ENCODE results near the gene CCDC141. TPM values are rescaled to one million over a fixed set of nuclear protein-coding genes. Genes with fewer than 3 reads are reported as not detected.

CCDC141 gene
- total RNA-seq, 2 donors from 2014 or later, result 118 to 142 TPM

DNA sequence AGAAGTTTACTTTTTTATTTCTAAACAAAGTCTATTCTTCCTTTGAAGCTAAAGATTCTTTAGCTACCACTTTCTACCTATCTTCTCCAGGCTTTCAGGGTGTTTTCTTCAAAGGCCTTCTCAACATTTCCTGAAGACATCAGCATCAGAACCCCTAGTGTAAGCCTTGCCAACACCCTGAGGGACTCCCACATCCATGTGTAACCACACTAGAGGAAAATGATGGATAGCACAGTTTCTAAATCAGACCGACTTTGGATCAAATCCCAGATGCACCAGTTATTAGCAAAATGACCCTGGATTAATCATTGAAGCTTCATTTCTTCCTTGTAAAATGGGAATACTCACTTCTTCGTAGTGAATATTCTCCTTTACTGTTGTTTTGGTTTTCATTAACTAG lies 238.0 kb downstream of the CCDC141 start:
- Histone ChIP-seq H3K27me3 (ENCODE audit: control insufficient read depth, insufficient read depth, low read length, poor library complexity, severe bottlenecking) (no peaks in the 10 kb centered on the region), H3K27ac (ENCODE audit: low read depth, low read length) (no peak overlapping the region), H3K36me3 (ENCODE audit: control insufficient read depth, insufficient read depth, low read length) (peaks cover 83% of the 10 kb centered on the region), H3K4me1 (ENCODE audit: control insufficient read depth, insufficient read depth, low read length) (no peaks in the 10 kb centered on the region), H3K4me3 (ENCODE audit: low read length) (no peak overlapping the region), H3K9ac (ENCODE audit: extremely low read depth, low read length, poor library complexity, severe bottlenecking) (no peak overlapping the region), H3K9me3 (ENCODE audit: control insufficient read depth, low read length) (no peaks in the 10 kb centered on the region)
- Mint-ChIP-seq H3K36me3 (ENCODE audit: low read depth) (peaks cover 43% of the 10 kb centered on the region), H3K4me1 (no peaks in the 10 kb centered on the region), H3K27ac (no peak overlapping the region), H3K9me3 (no peaks in the 10 kb centered on the region), H3K27me3 (ENCODE audit: insufficient read depth) (no peaks in the 10 kb centered on the region), H3K4me3 (no peak overlapping the region)
- 93 to 100% methylated on average over 1 to 2 of the region's 2 CpGs for WGBS, 2 experiments (ENCODE audit: insufficient coverage in 1 of 2, insufficient read length in 1 of 2)
- no peak for DNase-seq
- TF ChIP-seq, protein P1, sequence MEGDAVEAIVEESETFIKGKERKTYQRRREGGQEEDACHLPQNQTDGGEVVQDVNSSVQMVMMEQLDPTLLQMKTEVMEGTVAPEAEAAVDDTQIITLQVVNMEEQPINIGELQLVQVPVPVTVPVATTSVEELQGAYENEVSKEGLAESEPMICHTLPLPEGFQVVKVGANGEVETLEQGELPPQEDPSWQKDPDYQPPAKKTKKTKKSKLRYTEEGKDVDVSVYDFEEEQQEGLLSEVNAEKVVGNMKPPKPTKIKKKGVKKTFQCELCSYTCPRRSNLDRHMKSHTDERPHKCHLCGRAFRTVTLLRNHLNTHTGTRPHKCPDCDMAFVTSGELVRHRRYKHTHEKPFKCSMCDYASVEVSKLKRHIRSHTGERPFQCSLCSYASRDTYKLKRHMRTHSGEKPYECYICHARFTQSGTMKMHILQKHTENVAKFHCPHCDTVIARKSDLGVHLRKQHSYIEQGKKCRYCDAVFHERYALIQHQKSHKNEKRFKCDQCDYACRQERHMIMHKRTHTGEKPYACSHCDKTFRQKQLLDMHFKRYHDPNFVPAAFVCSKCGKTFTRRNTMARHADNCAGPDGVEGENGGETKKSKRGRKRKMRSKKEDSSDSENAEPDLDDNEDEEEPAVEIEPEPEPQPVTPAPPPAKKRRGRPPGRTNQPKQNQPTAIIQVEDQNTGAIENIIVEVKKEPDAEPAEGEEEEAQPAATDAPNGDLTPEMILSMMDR (conservative IDR thresholded peaks at IDR 0.05), result no peak

DNA sequence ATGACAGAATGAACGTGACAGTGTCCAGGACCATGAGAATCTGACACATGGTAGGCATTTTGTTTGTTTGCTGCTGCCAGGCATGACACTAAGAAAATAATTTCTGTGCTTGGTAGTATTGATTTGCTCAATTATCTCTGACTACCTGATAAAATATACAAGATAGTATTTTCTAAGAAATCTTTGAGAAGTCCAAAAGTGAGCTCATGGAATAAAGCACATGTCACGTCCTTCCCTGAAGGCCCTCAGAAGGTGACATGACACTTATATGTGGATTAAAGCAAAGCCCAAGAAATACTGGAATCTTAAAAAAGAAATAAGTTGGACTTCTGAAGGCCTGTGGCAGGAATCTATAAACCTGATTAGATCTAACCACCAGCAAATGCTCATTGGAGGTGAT lies 238.9 kb downstream of the CCDC141 start:
- no peak for DNase-seq
- H3K4me1 ChIP-seq (ENCODE audit: control insufficient read depth, insufficient read depth, low read length), result no peaks in the 10 kb centered on the region
- Mint-ChIP-seq H3K4me3 (no peak overlapping the region), H3K27me3 (ENCODE audit: insufficient read depth) (no peaks in the 10 kb centered on the region), H3K36me3 (ENCODE audit: low read depth) (peaks cover 37% of the 10 kb centered on the region), H3K9me3 (no peaks in the 10 kb centered on the region), H3K4me1 (no peaks in the 10 kb centered on the region), H3K27ac (no peak overlapping the region)
- H3K9me3 ChIP-seq (ENCODE audit: control insufficient read depth, low read length), result no peaks in the 10 kb centered on the region
- TF ChIP-seq, protein P1 (conservative IDR thresholded peaks at IDR 0.05), result no peak
- no peak overlapping the region for H3K27ac ChIP-seq (ENCODE audit: low read depth, low read length)
- 93% methylated on average over 2 of the region's 2 CpGs for WGBS, 2 experiments (ENCODE audit: insufficient coverage in 1 of 2, insufficient read length in 1 of 2)
- no peak overlapping the region for H3K4me3 ChIP-seq (ENCODE audit: low read length)
- no peak overlapping the region for H3K9ac ChIP-seq (ENCODE audit: extremely low read depth, low read length, poor library complexity, severe bottlenecking)
- peaks cover 79% of the 10 kb centered on the region for H3K36me3 ChIP-seq (ENCODE audit: control insufficient read depth, insufficient read depth, low read length)
- H3K27me3 ChIP-seq (ENCODE audit: control insufficient read depth, insufficient read depth, low read length, poor library complexity, severe bottlenecking), result no peaks in the 10 kb centered on the region

DNA sequence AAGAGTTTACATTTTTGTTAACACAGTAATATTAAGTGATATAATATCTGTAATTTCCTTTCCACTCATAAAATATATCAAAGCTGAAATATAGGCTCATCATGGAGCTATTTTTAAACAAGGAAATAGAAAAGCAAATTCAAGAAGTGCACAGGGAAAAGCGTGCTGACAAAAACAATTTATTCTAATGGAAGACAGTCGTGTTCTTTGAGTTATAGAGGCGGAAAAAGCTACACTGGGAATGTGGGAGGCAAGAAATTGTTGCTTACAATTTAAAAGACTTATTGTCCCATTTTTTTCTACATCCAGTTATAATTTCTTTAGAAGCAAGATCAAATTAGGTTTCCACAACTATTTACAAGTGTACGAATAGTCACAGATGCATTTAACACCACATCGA lies 239.5 kb downstream of the CCDC141 start:
- no peak overlapping the region for H3K9ac ChIP-seq (ENCODE audit: extremely low read depth, low read length, poor library complexity, severe bottlenecking)
- TF ChIP-seq, protein P1 (conservative IDR thresholded peaks at IDR 0.05), result no peak

More for the DNA sequence above, 239.5 kb downstream of the CCDC141 start:
- Mint-ChIP-seq H3K27me3 (ENCODE audit: insufficient read depth) (no peaks in the 10 kb centered on the region), H3K4me1 (no peaks in the 10 kb centered on the region), H3K9me3 (no peaks in the 10 kb centered on the region), H3K4me3 (no peak overlapping the region), H3K27ac (no peak overlapping the region), H3K36me3 (ENCODE audit: low read depth) (peaks cover 35% of the 10 kb centered on the region)
- Histone ChIP-seq H3K4me3 (ENCODE audit: low read length) (no peak overlapping the region), H3K27ac (ENCODE audit: low read depth, low read length) (no peak overlapping the region), H3K9me3 (ENCODE audit: control insufficient read depth, low read length) (no peaks in the 10 kb centered on the region), H3K4me1 (ENCODE audit: control insufficient read depth, insufficient read depth, low read length) (no peaks in the 10 kb centered on the region), H3K27me3 (ENCODE audit: control insufficient read depth, insufficient read depth, low read length, poor library complexity, severe bottlenecking) (no peaks in the 10 kb centered on the region), H3K36me3 (ENCODE audit: control insufficient read depth, insufficient read depth, low read length) (peaks cover 75% of the 10 kb centered on the region)
- WGBS, 2 experiments (ENCODE audit: insufficient coverage in 1 of 2, insufficient read length in 1 of 2), result 86 to 93% methylated on average over 2 to 5 of the region's 5 CpGs
- DNase-seq, result no peak
